Immature natural killer cell (primary cell): ENCODE measurements around the gene SPECC1L. TPM values are rescaled to one million over a fixed set of nuclear protein-coding genes. Genes with fewer than 3 reads are reported as not detected.
"Not testable (repeated sequence)": the region's sequence is repeated elsewhere in the genome, so short reads cannot be mapped to it uniquely, and the experiment has no call there.

Experiments used
- DNase-seq, 3 donors: peaks; one replicate each; pipeline ENCODE4 v3.0.0; 2022; ENCODE audit warnings: mixed read lengths in 1 of 3
- H3K27ac Mint-ChIP-seq, 6 donors: one replicate each; pipeline ENCODE4 v1.8.0; 2020; ENCODE audit warnings: mixed read lengths in 6 of 6, mild to moderate bottlenecking in 5 of 6, inconsistent platforms in 4 of 6, moderate library complexity in 3 of 6
- H3K27me3 Mint-ChIP-seq, 3 donors: one replicate each; pipeline ENCODE4 v1.8.0; 2020 to 2021; ENCODE audit warnings: low read depth in 3 of 3, mild to moderate bottlenecking in 3 of 3, mixed read lengths in 3 of 3, moderate library complexity in 3 of 3, inconsistent platforms in 1 of 3
- H3K36me3 Mint-ChIP-seq, 3 donors: one replicate each; pipeline ENCODE4 v1.8.0; 2020; ENCODE audit warnings: mixed read lengths in 3 of 3, inconsistent platforms in 2 of 3, mild to moderate bottlenecking in 2 of 3
- H3K4me1 Mint-ChIP-seq, 2 donors: one replicate each; pipeline ENCODE4 v1.8.0; 2020; ENCODE audit warnings: inconsistent platforms in 2 of 2, mild to moderate bottlenecking in 2 of 2, mixed read lengths in 2 of 2, moderate library complexity in 1 of 2
- H3K4me3 Mint-ChIP-seq, 5 donors: one replicate each; pipeline ENCODE4 v1.8.0; 2020; ENCODE audit warnings: mild to moderate bottlenecking in 5 of 5, mixed read lengths in 5 of 5, inconsistent platforms in 3 of 5, moderate library complexity in 3 of 5
- H3K9me3 Mint-ChIP-seq, 6 donors: one replicate each; pipeline ENCODE4 v1.8.0; 2020; ENCODE audit warnings: mild to moderate bottlenecking in 6 of 6, mixed read lengths in 6 of 6, inconsistent platforms in 4 of 6, moderate library complexity in 3 of 6
- polyA plus RNA-seq, 3 donors: library from polyadenylated mRNA; unstranded; fragments of 300-500 nt; fragmentation: Illumina TruSeq; gene quantifications; one replicate each; pipeline ENCODE4 v1.2.3, GENCODE V29; 2021

Gene SPECC1L
- polyA plus RNA-seq, 3 donors from 2014 or later = 3.0 to 17.6 (median 5.3) TPM

GRCh38 chr22:24238101-24238694 lies 32.4 kb upstream of the SPECC1L start:
- H3K27ac Mint-ChIP-seq, H3K9me3 Mint-ChIP-seq, H3K27me3 Mint-ChIP-seq, H3K4me3 Mint-ChIP-seq, H3K36me3 Mint-ChIP-seq, DNase-seq: not testable (repeated sequence)
- H3K4me1 Mint-ChIP-seq = peaks cover 13 to 16% of the 10 kb centered on the region in 2 donors

- H3K27me3 Mint-ChIP-seq = peaks cover 0 to 4% (median 3%) of the 10 kb centered on the region in 3 donors
- H3K27ac Mint-ChIP-seq = no peak overlapping the region
- peaks cover 25 to 28% of the 10 kb centered on the region in 2 donors for H3K4me1 Mint-ChIP-seq
- H3K9me3 Mint-ChIP-seq = no peaks in the 10 kb centered on the region
- no peaks in the 10 kb centered on the region for H3K36me3 Mint-ChIP-seq
- no peak overlapping the region for H3K4me3 Mint-ChIP-seq
- DNase-seq = no peak
Measured at GRCh38 chr22:24240381-24240780, 30.2 kb upstream of the SPECC1L start.

- Mint-ChIP-seq H3K4me1 (peaks cover 25 to 28% of the 10 kb centered on the region in 2 donors), H3K27ac (peak overlapping the region in 2 of 6 donors; percentile 40 to 51)
- not testable (repeated sequence) for H3K27me3 Mint-ChIP-seq
Measured at GRCh38 chr22:24240985-24241692, 29.5 kb upstream of the SPECC1L start.

GRCh38 chr22:24243417-24243816 lies 27.2 kb upstream of the SPECC1L start:
- not testable (repeated sequence) for H3K36me3 Mint-ChIP-seq, H3K27ac Mint-ChIP-seq

More at GRCh38 chr22:24240985-24241692, 29.5 kb upstream of the SPECC1L start:
- H3K9me3 Mint-ChIP-seq, H3K4me3 Mint-ChIP-seq, DNase-seq, H3K36me3 Mint-ChIP-seq: not testable (repeated sequence)

GRCh38 chr22:24244144-24244787 lies 26.4 kb upstream of the SPECC1L start:
- Mint-ChIP-seq H3K9me3 (no peaks in the 10 kb centered on the region), H3K4me3 (peak overlapping the region in 4 of 5 donors; percentile 7 to 32 (median 22)), H3K27me3 (peaks cover 0 to 3% (median 3%) of the 10 kb centered on the region in 3 donors), H3K4me1 (peaks cover 25 to 28% of the 10 kb centered on the region in 2 donors), H3K36me3 (no peaks in the 10 kb centered on the region), H3K27ac (peak overlapping the region in 3 of 6 donors; percentile 40 to 52 (median 43))
- DNase-seq = no peak

More at GRCh38 chr22:24243417-24243816, 27.2 kb upstream of the SPECC1L start:
- DNase-seq, H3K27me3 Mint-ChIP-seq, H3K9me3 Mint-ChIP-seq: not testable (repeated sequence)
- Mint-ChIP-seq H3K4me1 (peaks cover 25 to 28% of the 10 kb centered on the region in 2 donors), H3K4me3 (peak overlapping the region in 2 of 5 donors; percentile 69 to 76)

GRCh38 chr22:24245030-24245431 lies 25.6 kb upstream of the SPECC1L start, which contains the start of gene GGT5:
Gene GGT5, minus strand, starts transcription at chr22:24245082. Its CDS starts 357 bp downstream, at chr22:24244725.
- H3K36me3 Mint-ChIP-seq, DNase-seq, H3K9me3 Mint-ChIP-seq, H3K27me3 Mint-ChIP-seq: not testable (repeated sequence)
- peak within 1 kb of the TSS in 4 of 5 donors; percentile 7 to 32 (median 22) for H3K4me3 Mint-ChIP-seq
- peaks cover 25 to 28% of the 10 kb centered on the region in 2 donors for H3K4me1 Mint-ChIP-seq
- peak within 1 kb of the TSS in 3 of 6 donors; percentile 40 to 52 (median 43) for H3K27ac Mint-ChIP-seq

GRCh38 chr22:24245584-24246561 lies 24.8 kb upstream of the SPECC1L start:
- H3K27ac Mint-ChIP-seq, H3K9me3 Mint-ChIP-seq, DNase-seq, H3K27me3 Mint-ChIP-seq, H3K36me3 Mint-ChIP-seq, H3K4me3 Mint-ChIP-seq: not testable (repeated sequence)
- H3K4me1 Mint-ChIP-seq = peaks cover 25 to 28% of the 10 kb centered on the region in 2 donors

- H3K36me3 Mint-ChIP-seq = no peaks in the 10 kb centered on the region
- H3K27ac Mint-ChIP-seq = no peak overlapping the region
- H3K4me3 Mint-ChIP-seq = no peak overlapping the region
- peaks cover 23% of the 10 kb centered on the region in 2 donors for H3K4me1 Mint-ChIP-seq
- no peaks in the 10 kb centered on the region for H3K9me3 Mint-ChIP-seq
- no peak for DNase-seq
- H3K27me3 Mint-ChIP-seq = peaks cover 0 to 3% (median 3%) of the 10 kb centered on the region in 3 donors
Measured at GRCh38 chr22:24247011-24247507, 23.6 kb upstream of the SPECC1L start.

GRCh38 chr22:24247564-24248344 lies 22.9 kb upstream of the SPECC1L start:
- peak; percentile 20 to 43 (median 35) for DNase-seq
- no peak overlapping the region for H3K4me3 Mint-ChIP-seq
- H3K36me3 Mint-ChIP-seq = no peaks in the 10 kb centered on the region
- no peaks in the 10 kb centered on the region for H3K9me3 Mint-ChIP-seq
- H3K27me3 Mint-ChIP-seq = peaks cover 0 to 3% (median 3%) of the 10 kb centered on the region in 3 donors
- H3K27ac Mint-ChIP-seq = no peak overlapping the region
- peaks cover 16% of the 10 kb centered on the region in 2 donors for H3K4me1 Mint-ChIP-seq

- H3K4me3 Mint-ChIP-seq, H3K9me3 Mint-ChIP-seq, H3K36me3 Mint-ChIP-seq, H3K27me3 Mint-ChIP-seq, DNase-seq, H3K4me1 Mint-ChIP-seq, H3K27ac Mint-ChIP-seq: not testable (repeated sequence)
Measured at GRCh38 chr22:24248611-24249010, 22.0 kb upstream of the SPECC1L start.

GRCh38 chr22:24249413-24249812 lies 21.2 kb upstream of the SPECC1L start:
- not testable (repeated sequence) for H3K4me3 Mint-ChIP-seq, H3K27ac Mint-ChIP-seq, DNase-seq, H3K36me3 Mint-ChIP-seq, H3K27me3 Mint-ChIP-seq, H3K4me1 Mint-ChIP-seq, H3K9me3 Mint-ChIP-seq

GRCh38 chr22:24251286-24251685 lies 19.3 kb upstream of the SPECC1L start:
- H3K4me3 Mint-ChIP-seq, H3K27me3 Mint-ChIP-seq, H3K9me3 Mint-ChIP-seq, DNase-seq, H3K36me3 Mint-ChIP-seq, H3K4me1 Mint-ChIP-seq, H3K27ac Mint-ChIP-seq: not testable (repeated sequence)
